ENCODE results near the gene IFT74. TPM values are rescaled to one million over a fixed set of nuclear protein-coding genes. Genes with fewer than 3 reads are reported as not detected.

The IFT74 gene
- total RNA-seq, 4 donors from 2014 or later, result 23.0 to 40.0 (median 29.9) TPM

DNA sequence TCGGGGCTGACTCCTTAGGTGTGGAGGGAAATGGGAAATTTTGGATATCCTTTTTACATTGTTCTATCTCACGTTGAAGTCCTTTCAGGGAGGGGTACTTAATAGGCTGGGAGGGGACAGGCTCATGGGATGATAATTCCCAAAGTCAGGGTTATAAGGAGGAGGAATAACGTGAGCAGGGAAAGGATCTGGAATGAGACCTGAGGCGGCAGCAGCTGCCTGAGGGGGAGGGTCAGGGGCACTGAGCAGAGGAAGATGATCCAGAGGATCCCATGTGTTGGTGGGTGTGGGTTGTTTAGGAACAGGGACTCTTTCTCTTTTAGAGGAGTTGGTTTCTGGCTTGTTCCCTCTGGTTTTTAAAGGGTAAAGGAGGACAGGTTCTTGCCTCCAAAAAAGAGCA, 18.7 kb downstream of the IFT74 start:
- Histone ChIP-seq H3K36me3 (peaks cover 0 to 4% of the 10 kb centered on the region in 2 donors), H3K27me3 (no peaks in the 10 kb centered on the region), H3K27ac (no peak overlapping the region), H3K4me1 (no peaks in the 10 kb centered on the region), H3K9me3 (no peaks in the 10 kb centered on the region), H3K4me3 (replicated peaks in 1 of 3) (no peak overlapping the region)
- DNase-seq, result no peak
- intact Hi-C loops (cut with DNase I), result no loop called here
- WGBS, 2 donors, result 95 to 96% methylated on average over 4 of the region's 4 CpGs
- no peak for TF ChIP-seq POLR2A (IDR thresholded peaks at IDR 0.05)
- TF ChIP-seq, protein P1, sequence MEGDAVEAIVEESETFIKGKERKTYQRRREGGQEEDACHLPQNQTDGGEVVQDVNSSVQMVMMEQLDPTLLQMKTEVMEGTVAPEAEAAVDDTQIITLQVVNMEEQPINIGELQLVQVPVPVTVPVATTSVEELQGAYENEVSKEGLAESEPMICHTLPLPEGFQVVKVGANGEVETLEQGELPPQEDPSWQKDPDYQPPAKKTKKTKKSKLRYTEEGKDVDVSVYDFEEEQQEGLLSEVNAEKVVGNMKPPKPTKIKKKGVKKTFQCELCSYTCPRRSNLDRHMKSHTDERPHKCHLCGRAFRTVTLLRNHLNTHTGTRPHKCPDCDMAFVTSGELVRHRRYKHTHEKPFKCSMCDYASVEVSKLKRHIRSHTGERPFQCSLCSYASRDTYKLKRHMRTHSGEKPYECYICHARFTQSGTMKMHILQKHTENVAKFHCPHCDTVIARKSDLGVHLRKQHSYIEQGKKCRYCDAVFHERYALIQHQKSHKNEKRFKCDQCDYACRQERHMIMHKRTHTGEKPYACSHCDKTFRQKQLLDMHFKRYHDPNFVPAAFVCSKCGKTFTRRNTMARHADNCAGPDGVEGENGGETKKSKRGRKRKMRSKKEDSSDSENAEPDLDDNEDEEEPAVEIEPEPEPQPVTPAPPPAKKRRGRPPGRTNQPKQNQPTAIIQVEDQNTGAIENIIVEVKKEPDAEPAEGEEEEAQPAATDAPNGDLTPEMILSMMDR (IDR thresholded peaks at IDR 0.05), result no peak

DNA sequence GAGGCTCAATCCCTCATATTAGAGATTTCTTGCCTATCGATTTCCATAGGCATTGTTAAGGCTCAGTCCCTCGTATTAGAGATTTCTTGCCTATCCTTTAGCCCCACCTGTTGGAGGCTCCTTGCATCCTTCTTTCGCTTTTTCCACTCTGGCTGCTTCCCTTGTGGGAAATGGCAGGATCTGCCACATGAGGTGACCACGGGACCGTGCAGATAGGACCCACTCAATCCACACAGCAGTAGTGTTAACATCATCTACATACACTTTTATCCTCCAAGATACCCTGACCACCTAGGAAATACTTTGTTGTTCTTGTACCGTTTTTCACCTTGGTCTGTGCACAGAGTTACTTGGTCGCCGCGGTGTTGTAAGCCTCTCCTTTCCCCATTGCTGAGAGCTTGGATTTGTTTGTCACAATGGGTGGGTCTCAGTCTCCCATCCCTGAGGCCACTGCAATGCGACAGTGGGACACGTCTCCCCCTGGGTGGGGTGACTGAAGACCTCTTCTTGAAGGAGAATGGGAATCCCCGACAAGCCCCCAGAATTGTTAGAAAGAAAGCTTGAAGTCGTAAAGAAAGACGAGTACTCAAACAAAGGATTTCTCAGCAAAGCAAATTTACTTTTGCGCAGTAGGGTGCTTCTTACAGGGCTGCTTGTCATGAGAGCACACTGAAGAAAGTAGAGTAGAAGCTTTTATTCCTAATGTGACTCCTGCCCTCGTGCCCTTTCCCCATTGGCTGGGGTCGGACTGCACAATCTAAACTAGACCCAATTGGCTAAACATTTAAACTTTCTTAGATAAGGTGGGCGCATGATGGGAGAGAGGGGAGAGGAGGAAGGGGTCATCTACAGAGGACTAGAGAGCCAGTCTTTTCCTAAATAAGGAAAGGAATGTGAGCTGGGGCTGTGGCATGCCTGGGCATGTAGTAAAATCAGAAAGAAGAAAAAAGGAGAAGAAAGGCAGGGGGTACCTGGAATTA, 19.8 kb downstream of the IFT74 start:
- H3K27ac ChIP-seq, result no peak overlapping the region
- H3K4me1 ChIP-seq, result no peaks in the 10 kb centered on the region
- 91 to 92% methylated on average over 18 of the region's 18 CpGs for WGBS, 2 donors
- no peak overlapping the region for H3K4me3 ChIP-seq (replicated peaks in 1 of 3)
- no peaks in the 10 kb centered on the region for H3K27me3 ChIP-seq
- intact Hi-C loops (cut with DNase I), result no loop called here
- H3K9me3 ChIP-seq, result no peaks in the 10 kb centered on the region
- no peak for DNase-seq
- TF ChIP-seq POLR2A (IDR thresholded peaks at IDR 0.05), result no peak
- TF ChIP-seq, protein P1 (IDR thresholded peaks at IDR 0.05), result peak in 3 of 6 experiments; percentile 10 to 37 (median 23)
- peaks cover 0 to 5% of the 10 kb centered on the region in 2 donors for H3K36me3 ChIP-seq

DNA sequence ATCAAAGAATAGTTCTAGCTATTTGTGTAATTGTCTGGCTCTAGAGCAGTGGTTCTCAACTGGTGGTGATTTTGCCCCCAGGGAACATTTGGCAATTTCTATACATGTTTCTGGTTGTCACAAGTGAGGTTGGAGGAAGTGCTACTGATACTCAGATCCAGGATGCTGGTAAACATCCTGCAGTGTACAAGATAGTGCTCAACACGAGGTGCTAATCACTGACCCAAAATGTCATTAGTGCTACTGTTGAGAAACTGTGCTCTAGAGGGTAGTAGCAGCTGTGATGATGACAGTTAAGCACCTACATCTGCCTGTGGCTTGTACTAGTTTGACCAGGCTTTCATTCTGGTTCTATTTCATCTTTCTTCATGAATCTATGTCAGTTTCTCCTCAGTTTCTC, 27.1 kb downstream of the IFT74 start:
- Histone ChIP-seq H3K4me1 (no peaks in the 10 kb centered on the region), H3K27me3 (no peaks in the 10 kb centered on the region), H3K9me3 (no peaks in the 10 kb centered on the region), H3K4me3 (replicated peaks in 1 of 3) (no peak overlapping the region), H3K36me3 (peaks cover 10 to 15% of the 10 kb centered on the region in 2 donors), H3K27ac (no peak overlapping the region)
- 55 to 71% methylated on average over 1 of the region's 1 CpG for WGBS, 2 donors
- DNase-seq, result no peak
- intact Hi-C loops (cut with DNase I), result no loop called here
- TF ChIP-seq, protein P1 (IDR thresholded peaks at IDR 0.05), result no peak
- TF ChIP-seq POLR2A (IDR thresholded peaks at IDR 0.05), result no peak

DNA sequence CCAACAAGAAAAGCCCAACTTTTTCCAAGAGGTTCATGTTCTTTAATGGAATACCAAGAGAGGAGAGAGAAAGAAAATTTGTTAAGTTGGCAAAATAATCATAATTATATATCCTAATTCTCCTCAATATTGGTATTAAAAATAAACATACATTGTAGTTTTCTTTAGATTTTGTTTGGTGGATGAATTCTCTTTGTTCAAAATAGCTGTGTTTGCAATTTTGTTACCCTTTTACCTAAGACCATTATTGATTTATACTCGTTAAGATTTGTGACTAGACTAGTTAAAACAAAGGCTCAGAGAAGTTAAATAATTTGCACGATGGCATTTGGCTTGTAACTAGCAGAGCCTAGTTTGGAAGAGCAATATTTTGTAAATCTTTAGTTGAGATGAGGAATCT, 39.6 kb downstream of the IFT74 start:
- Histone ChIP-seq H3K27ac (no peak overlapping the region), H3K36me3 (no peaks in the 10 kb centered on the region), H3K4me3 (replicated peaks in 1 of 3) (no peak overlapping the region), H3K27me3 (no peaks in the 10 kb centered on the region), H3K9me3 (no peaks in the 10 kb centered on the region), H3K4me1 (no peaks in the 10 kb centered on the region)
- intact Hi-C loops (cut with DNase I), result no loop called here
- no peak for DNase-seq
- 89 to 92% methylated on average over 2 of the region's 2 CpGs for WGBS, 2 donors
- no peak for TF ChIP-seq POLR2A (IDR thresholded peaks at IDR 0.05)
- TF ChIP-seq, protein P1 (IDR thresholded peaks at IDR 0.05), result no peak
